Endothelial cell of umbilical vein (primary cell): ENCODE results near the gene MECR.

Source experiments
- CTCF ChIP-seq, 2 donors: IDR thresholded peaks; 1 replicate in 1 of 2; 2 replicates in 1 of 2; pipeline ENCODE4 v1.5.1; 2011; ENCODE audit warnings: low read length in 2 of 2, mild to moderate bottlenecking in 2 of 2, moderate library complexity in 2 of 2, control low read depth in 1 of 2, inconsistent platforms in 1 of 2, low read depth in 1 of 2; ENCODE audit not compliant: insufficient read depth in 1 of 2; ENCODE audit errors: extremely low read depth in 1 of 2
- EZH2 ChIP-seq: IDR thresholded peaks from 2 replicates; pipeline ENCODE4 v1.6.1; 2012; ENCODE audit warnings: borderline replicate concordance, low read depth, mild to moderate bottlenecking, moderate library complexity, low read length, inconsistent platforms; ENCODE audit not compliant: severe bottlenecking
- JUN ChIP-seq: IDR thresholded peaks from 2 replicates; pipeline ENCODE4 v1.6.1; 2011; ENCODE audit warnings: borderline replicate concordance, low read depth; ENCODE audit not compliant: insufficient read length, insufficient read depth
- POLR2A ChIP-seq: IDR thresholded peaks from 2 replicates; pipeline ENCODE4 v1.6.1; 2012; ENCODE audit warnings: low read depth, mild to moderate bottlenecking, control low read depth, low read length

- TF ChIP-seq EZH2, result no peak
- no peak for TF ChIP-seq CTCF (IDR thresholded peaks at IDR 0.05; ENCODE audit: extremely low read depth in 1 of 2, insufficient read depth in 1 of 2, low read depth in 1 of 2, low read length in 2 of 2)
- TF ChIP-seq JUN, result no peak
- TF ChIP-seq POLR2A, result no peak
Measured at GRCh38 chr1:29171089-29171488, 59.6 kb downstream of the MECR start.
